HG03432 (cell line): ENCODE results near the gene RNF41.
"Not testable (repeated sequence)": the region's sequence is repeated elsewhere in the genome, so short reads cannot be mapped to it uniquely, and the experiment has no call there.

Experiments used
- ATAC-seq: cut with Tn5 transposase; IDR thresholded peaks from one replicate; pipeline ENCODE4 v1.9.1; 2021; ENCODE audit warnings: mild to moderate bottlenecking, moderate library complexity; ENCODE audit not compliant: unreplicated experiment

The RNF41 gene

DNA sequence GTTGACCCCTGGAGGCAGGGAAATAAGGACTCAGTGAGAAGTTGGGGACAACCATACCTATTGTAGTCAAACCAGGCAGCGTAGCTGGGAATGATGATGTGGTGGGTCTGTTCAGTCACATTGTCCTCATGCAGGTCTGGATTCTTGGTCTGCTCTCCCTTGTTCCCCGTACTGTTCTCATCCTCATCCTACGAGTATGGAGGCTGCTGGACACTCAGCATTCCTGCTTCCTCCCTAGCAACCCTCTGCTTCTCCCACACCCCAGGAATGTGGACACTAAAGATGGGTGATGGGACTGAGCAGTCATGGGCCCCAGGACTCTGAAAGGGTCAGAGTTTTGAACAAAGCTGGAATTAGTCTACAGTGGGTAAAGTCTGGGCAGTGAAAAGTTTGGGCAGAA is 43.4 kb downstream of the RNF41 start:
- no peak for ATAC-seq

- no peak for ATAC-seq
Measured at GRCh38 chr12:56172839-56173238, 48.9 kb downstream of the RNF41 start.

GRCh38 chr12:56169229-56169759 is 52.4 kb downstream of the RNF41 start:
- ATAC-seq = no peak

GRCh38 chr12:56165369-56165768 is 56.4 kb downstream of the RNF41 start:
- no peak for ATAC-seq

GRCh38 chr12:56164345-56164729 is 57.4 kb downstream of the RNF41 start:
- ATAC-seq = no peak

DNA sequence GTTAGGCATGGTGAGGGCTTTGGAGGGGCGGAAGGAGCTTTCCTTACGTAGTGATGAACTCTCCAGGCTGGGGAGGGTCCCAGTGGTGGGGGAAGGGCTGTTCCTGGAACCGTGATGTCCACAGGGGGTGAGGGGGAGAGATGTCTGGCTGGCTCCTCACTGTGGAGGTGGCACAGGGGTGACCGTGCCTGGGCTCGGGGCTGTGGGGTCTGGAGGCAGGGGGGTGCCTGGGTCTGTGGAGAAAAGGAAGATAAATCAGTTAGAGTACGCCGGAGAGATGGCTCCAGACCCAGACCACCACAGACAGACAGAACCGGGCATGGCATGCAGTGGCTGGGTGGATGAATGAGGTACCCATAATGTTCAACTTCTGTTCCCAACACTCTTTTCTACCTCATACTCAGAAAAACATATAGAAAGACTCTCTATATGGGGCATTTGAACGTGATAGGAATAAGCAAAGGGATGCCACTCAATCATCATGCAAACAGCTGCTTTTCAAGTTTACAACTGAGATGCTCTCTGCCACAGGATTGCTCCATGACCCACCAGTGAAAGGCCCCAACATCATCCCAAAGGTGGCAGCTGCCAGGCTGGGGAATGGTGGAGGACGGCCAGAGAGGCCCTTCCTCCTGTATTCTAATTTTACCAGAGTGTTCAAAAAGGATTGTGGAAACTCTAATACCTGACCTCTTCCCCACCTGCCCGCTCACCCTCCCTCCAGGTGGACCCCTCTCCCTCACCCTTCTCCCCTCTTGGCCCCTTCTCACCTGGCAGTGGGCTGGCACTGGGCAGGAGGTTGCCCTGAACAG is 58.0 kb downstream of the RNF41 start:
- no peak for ATAC-seq

DNA sequence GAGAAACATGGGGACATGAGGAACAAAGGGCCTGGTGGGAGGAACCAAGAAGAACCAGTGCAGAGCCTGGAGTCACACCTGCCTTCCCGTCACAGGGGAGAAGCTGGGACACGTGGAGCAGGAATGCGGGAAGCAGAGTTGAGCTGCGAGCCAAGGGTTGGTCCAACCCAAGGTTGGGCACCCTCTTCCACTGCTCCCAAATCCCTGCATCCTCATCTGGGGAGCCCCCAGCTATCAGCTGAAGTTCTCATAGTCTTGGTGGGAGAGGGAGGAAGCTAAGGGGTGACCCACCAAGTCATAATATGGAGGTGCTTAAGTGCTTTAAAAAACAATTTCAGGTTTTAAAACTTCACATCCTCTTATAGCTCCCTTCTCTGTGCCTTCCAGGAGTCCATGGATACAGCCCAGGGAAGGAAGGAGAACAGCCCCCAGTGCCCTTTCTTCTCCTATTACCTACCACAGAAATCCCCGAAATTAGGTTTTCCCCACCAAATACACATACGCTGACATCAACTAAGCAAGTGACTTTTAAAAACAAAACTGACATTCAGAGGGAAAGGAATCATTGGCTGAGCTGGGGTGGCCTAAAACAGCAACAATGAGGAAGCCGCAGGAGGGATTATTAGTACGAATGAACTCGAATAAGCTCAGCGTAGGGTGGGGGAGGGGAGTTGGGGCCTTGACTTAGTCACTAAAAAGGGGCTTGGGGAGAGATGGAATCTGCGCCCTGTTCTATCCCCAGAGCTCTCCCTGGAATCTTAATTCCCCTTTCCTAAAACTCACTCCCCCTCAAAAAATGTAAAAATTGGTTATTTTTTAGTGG is 59.0 kb downstream of the RNF41 start:
- ATAC-seq = no peak

DNA sequence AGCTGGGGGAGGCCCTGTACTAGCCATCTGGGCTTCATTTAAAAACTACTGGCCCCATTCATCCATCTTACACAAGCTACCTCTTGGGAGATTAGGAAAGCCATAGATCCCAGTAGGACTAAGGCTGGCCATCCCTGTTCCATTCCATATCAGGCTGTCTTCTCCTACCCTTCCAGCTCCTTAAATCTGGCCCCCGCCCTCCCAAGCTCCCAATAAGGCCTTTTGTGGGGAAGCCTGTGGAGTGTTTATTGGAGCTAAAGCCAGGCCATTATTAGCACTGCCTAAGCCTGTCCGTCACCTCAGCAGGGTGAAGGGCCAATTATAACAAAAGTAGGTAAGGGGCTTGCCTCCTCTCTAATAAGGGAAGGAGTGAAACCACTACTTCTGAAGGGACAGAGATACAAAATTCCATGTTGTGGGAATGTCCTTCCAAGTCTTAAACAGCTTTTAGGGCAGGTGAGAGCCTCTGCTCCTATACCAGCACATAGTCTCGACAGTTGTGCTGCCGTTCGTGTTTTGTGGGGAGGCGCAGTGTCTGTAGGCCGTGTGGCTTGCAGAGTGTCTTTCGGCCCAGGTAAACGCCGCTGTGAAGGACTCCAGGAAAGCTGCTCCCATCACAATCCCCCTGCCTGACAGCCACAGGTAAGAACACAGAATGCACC is 59.9 kb downstream of the RNF41 start:
- ATAC-seq = no peak

- no peak for ATAC-seq
Measured at GRCh38 chr12:56160894-56161689, 60.6 kb downstream of the RNF41 start.

DNA sequence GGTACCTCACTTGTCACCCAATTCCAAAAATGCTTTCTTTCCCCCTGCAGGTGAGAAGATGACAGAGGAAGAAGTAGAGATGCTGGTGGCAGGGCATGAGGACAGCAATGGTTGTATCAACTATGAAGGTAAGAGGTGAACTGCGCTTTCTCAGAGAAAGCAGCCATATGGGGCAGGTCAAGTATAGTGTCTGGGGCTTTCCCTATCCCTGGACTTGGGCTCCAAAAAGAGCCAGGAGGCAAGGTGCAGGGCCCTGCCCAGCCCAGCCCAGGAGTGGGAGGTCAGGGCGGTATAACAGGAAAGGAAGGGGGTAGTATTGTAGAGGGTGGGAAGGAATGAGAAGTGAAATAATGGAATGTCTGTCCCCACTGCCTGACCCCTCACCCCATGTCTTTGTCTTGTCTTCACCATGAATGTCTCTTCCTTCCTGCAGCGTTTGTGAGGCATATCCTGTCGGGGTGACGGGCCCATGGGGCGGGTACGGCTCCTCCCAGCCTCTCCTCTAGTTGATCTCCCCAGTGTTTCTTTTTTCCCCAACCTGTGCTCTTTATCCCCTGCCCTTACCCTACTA is 61.4 kb downstream of the RNF41 start:
- ATAC-seq = no peak

GRCh38 chr12:56159482-56160192 is 62.1 kb downstream of the RNF41 start:
- ATAC-seq = no peak

- no peak for ATAC-seq
Measured at GRCh38 chr12:56158926-56159461, 62.7 kb downstream of the RNF41 start.

GRCh38 chr12:56158029-56158925 is 63.4 kb downstream of the RNF41 start, which contains the start of gene MYL6:
Gene MYL6, plus strand, starts transcription at chr12:56158359. Its CDS starts 43 bp downstream, at chr12:56158402.
- peak; percentile 81 for ATAC-seq

- ATAC-seq = peak; percentile 32
Measured at GRCh38 chr12:56157201-56158028, 64.3 kb downstream of the RNF41 start.

- ATAC-seq = not testable (repeated sequence)
Measured at GRCh38 chr12:56156464-56157200, 65.1 kb downstream of the RNF41 start.

- no peak for ATAC-seq
Measured at GRCh38 chr12:56155256-56155845, 66.4 kb downstream of the RNF41 start.
